CD4-positive, alpha-beta T cell treated with Interleukin-12 subunit alpha and Interleukin-12 subunit beta, for 1 hour (primary cell): ENCODE data around the gene SLC25A27.

Source experiments
- DNase-seq: peaks from one replicate; pipeline ENCODE4 v3.0.0-alpha.2; 2020

The SLC25A27 gene

GRCh38 chr6:46652232-46652602, 558 bp upstream of the SLC25A27 start:
- DNase-seq, result no peak

GRCh38 chr6:46653439-46654195, 842 bp downstream of the SLC25A27 start:
- DNase-seq, result no peak

- DNase-seq, result no peak
These were observed 3.0 kb downstream of the SLC25A27 start for GRCh38 chr6:46655803-46656202.

GRCh38 chr6:46657642-46658041, 4.9 kb downstream of the SLC25A27 start:
- no peak for DNase-seq

- DNase-seq, result no peak
These were observed 8.7 kb downstream of the SLC25A27 start for GRCh38 chr6:46661483-46661882.

GRCh38 chr6:46667377-46667776, 14.6 kb downstream of the SLC25A27 start:
- no peak for DNase-seq

GRCh38 chr6:46674410-46674809, 21.6 kb downstream of the SLC25A27 start:
- DNase-seq, result no peak

GRCh38 chr6:46676604-46677313, 24.0 kb downstream of the SLC25A27 start:
- no peak for DNase-seq

- DNase-seq, result no peak
These were observed 24.5 kb downstream of the SLC25A27 start for GRCh38 chr6:46677314-46677654.

GRCh38 chr6:46684771-46685170, 32.0 kb downstream of the SLC25A27 start:
- DNase-seq, result no peak

- DNase-seq, result no peak
These were observed 34.9 kb downstream of the SLC25A27 start, which contains the start of gene TDRD6 for GRCh38 chr6:46687619-46688097. TDRD6 (plus strand) TSS chr6:46687885; CDS start chr6:46688129, 244 bp downstream.

GRCh38 chr6:46688117-46688965, 35.6 kb downstream of the SLC25A27 start:
- no peak for DNase-seq

GRCh38 chr6:46688966-46689335, 36.2 kb downstream of the SLC25A27 start:
- DNase-seq, result no peak

- no peak for DNase-seq
These were observed 36.9 kb downstream of the SLC25A27 start for GRCh38 chr6:46689657-46690056.

- DNase-seq, result no peak
These were observed 37.5 kb downstream of the SLC25A27 start for GRCh38 chr6:46690141-46690755.

- DNase-seq, result no peak
These were observed 38.2 kb downstream of the SLC25A27 start for GRCh38 chr6:46690911-46691451.

GRCh38 chr6:46699970-46700369, 47.2 kb downstream of the SLC25A27 start:
- no peak for DNase-seq

GRCh38 chr6:46704562-46704961, 51.8 kb downstream of the SLC25A27 start:
- no peak for DNase-seq

- DNase-seq, result no peak
These were observed 53.7 kb downstream of the SLC25A27 start for GRCh38 chr6:46706464-46706863.

GRCh38 chr6:46711491-46711890, 58.7 kb downstream of the SLC25A27 start:
- DNase-seq, result no peak

GRCh38 chr6:46715141-46715540, 62.4 kb downstream of the SLC25A27 start:
- no peak for DNase-seq

- no peak for DNase-seq
These were observed 66.3 kb downstream of the SLC25A27 start for GRCh38 chr6:46719099-46719498.

GRCh38 chr6:46720401-46720800, 67.6 kb downstream of the SLC25A27 start:
- no peak for DNase-seq
